Tibial artery (tissue), 4 donors: Measurements from ENCODE around the gene DHX35.

Experiments
- DNase-seq, 2 donors: peaks; one replicate each; pipeline ENCODE4 v3.0.0-alpha.2; 2019
- H3K27ac ChIP-seq, 2 donors: fragments of 200-600 bp; sonication (generic) in 1 of 2; 1 replicate in 1 of 2; 2 replicates in 1 of 2; pipeline ENCODE4 v1.5.1; 2018 to 2019; ENCODE audit warnings: mild to moderate bottlenecking in 1 of 2
- H3K27me3 ChIP-seq, 2 donors: fragments of 200-600 bp; sonication (generic) in 1 of 2; one replicate each; pipeline versions ENCODE4 v1.5.1 to v1.6.0; 2016 to 2019
- H3K36me3 ChIP-seq, 3 donors: fragments of 200-600 bp; sonication (generic) in 2 of 3; one replicate each; pipeline ENCODE4 v1.5.1; 2016 to 2019; ENCODE audit warnings: mild to moderate bottlenecking in 2 of 3
- H3K4me1 ChIP-seq, 4 donors: fragments of 200-600 bp; sonication (generic) in 2 of 4; 1 replicate in 3 of 4; 2 replicates in 1 of 4; pipeline ENCODE4 v1.5.1; 2016 to 2019
- H3K4me3 ChIP-seq, 2 donors: fragments of 200-600 bp; sonication (generic) in 1 of 2; 1 replicate in 1 of 2; 2 replicates in 1 of 2; pipeline ENCODE4 v1.5.1; 2018 to 2019; ENCODE audit warnings: mild to moderate bottlenecking in 2 of 2
- H3K9me3 ChIP-seq, 3 donors: fragments of 200-600 bp; sonication (generic) in 1 of 3; one replicate each; pipeline ENCODE4 v1.5.1; 2016 to 2019
- intact Hi-C: fragments of 100-400 bp; cut with DNase I; formaldehyde crosslinking; loops from one replicate; pipeline ENCODE4 v1.15.0; 2023; ENCODE audit warnings: low total_unique reads
- TF ChIP-seq, protein P1 (sequence below), 2 experiments: fragments of 200-600 bp in 1 of 2; fragments of 450-650 bp in 1 of 2; IDR thresholded peaks; one replicate each; pipeline ENCODE4 v1.5.1; 2017 to 2019; ENCODE audit warnings: antibody characterized with exemption in 2 of 2, mild to moderate bottlenecking in 1 of 2, moderate library complexity in 1 of 2

The DHX35 gene

DNA sequence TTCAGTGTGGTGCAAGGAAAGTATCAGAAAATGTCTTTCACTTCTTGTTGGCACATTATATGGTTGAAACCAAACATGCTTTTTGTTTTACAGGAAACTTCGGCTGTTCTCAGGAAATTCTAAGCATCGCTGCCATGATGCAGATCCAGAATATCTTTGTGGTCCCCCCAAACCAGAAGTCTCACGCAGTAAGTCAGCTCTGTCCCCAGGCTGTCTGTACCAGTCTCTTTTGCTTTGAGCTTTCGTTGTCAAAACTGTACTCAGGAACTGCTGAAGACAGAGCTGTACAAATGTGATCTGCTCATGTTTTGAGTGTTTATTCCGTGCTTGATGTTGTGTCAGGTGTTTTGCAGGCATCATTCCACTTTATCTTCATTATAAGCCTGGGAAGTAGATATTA is 59.6 kb downstream of the DHX35 start:
- no peak for DNase-seq
- H3K36me3 ChIP-seq = peaks cover 64 to 85% (median 73%) of the 10 kb centered on the region in 3 donors

DNA sequence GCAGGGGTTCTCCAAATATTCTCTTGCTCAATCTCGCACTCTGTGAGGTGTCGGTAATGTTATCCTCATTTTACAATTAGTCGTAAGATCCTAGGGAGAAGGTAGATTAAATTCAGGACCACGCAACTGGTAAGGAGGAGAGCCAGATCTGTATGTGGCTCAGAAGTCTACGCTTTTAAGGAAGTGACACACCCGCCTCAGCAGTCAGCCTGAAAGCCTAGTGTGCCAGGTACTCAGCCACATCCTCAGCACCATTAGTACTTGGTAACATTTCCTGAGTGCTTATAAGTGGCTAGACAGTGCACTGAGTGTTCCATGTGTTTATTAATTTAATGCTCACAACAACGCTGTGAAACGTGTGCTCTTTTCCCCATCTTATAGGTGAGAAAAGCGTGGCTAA is 63.7 kb downstream of the DHX35 start:
- TF ChIP-seq, protein P1, sequence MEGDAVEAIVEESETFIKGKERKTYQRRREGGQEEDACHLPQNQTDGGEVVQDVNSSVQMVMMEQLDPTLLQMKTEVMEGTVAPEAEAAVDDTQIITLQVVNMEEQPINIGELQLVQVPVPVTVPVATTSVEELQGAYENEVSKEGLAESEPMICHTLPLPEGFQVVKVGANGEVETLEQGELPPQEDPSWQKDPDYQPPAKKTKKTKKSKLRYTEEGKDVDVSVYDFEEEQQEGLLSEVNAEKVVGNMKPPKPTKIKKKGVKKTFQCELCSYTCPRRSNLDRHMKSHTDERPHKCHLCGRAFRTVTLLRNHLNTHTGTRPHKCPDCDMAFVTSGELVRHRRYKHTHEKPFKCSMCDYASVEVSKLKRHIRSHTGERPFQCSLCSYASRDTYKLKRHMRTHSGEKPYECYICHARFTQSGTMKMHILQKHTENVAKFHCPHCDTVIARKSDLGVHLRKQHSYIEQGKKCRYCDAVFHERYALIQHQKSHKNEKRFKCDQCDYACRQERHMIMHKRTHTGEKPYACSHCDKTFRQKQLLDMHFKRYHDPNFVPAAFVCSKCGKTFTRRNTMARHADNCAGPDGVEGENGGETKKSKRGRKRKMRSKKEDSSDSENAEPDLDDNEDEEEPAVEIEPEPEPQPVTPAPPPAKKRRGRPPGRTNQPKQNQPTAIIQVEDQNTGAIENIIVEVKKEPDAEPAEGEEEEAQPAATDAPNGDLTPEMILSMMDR (IDR thresholded peaks at IDR 0.05) = no peak
- intact Hi-C loops = no loop called here
- Histone ChIP-seq H3K27me3 (no peaks in the 10 kb centered on the region), H3K27ac (no peak overlapping the region), H3K36me3 (peaks cover 58 to 87% (median 67%) of the 10 kb centered on the region in 3 donors), H3K9me3 (no peaks in the 10 kb centered on the region), H3K4me3 (no peak overlapping the region), H3K4me1 (no peaks in the 10 kb centered on the region)
- DNase-seq = no peak

More for the DNA sequence above, 59.6 kb downstream of the DHX35 start:
- H3K27ac ChIP-seq = no peak overlapping the region
- H3K4me1 ChIP-seq = no peaks in the 10 kb centered on the region
- intact Hi-C loops = no loop called here
- no peak overlapping the region for H3K4me3 ChIP-seq
- H3K9me3 ChIP-seq = no peaks in the 10 kb centered on the region
- H3K27me3 ChIP-seq = no peaks in the 10 kb centered on the region
- TF ChIP-seq, protein P1 (IDR thresholded peaks at IDR 0.05) = no peak

- intact Hi-C loops = no loop called here
- Histone ChIP-seq H3K4me3 (no peak overlapping the region), H3K36me3 (peaks cover 47 to 85% (median 61%) of the 10 kb centered on the region in 3 donors), H3K27ac (no peak overlapping the region), H3K9me3 (no peaks in the 10 kb centered on the region), H3K4me1 (no peaks in the 10 kb centered on the region), H3K27me3 (no peaks in the 10 kb centered on the region)
- DNase-seq = no peak
- TF ChIP-seq, protein P1 (IDR thresholded peaks at IDR 0.05) = no peak
These were observed 67.2 kb downstream of the DHX35 start for GRCh38 chr20:39029364-39029763.

- no peak overlapping the region for H3K4me3 ChIP-seq
- no peaks in the 10 kb centered on the region for H3K27me3 ChIP-seq
- H3K9me3 ChIP-seq = no peaks in the 10 kb centered on the region
- intact Hi-C loops = no loop called here
- peaks cover 52 to 90% (median 57%) of the 10 kb centered on the region in 3 donors for H3K36me3 ChIP-seq
- peaks cover 0 to 5% (median 0%) of the 10 kb centered on the region in 4 donors for H3K4me1 ChIP-seq
- TF ChIP-seq, protein P1 (IDR thresholded peaks at IDR 0.05) = no peak
- DNase-seq = no peak
- no peak overlapping the region for H3K27ac ChIP-seq
These were observed 70.9 kb downstream of the DHX35 start for GRCh38 chr20:39032997-39033396.

- intact Hi-C loops = no loop called here
- no peak for DNase-seq
- Histone ChIP-seq H3K27me3 (no peaks in the 10 kb centered on the region), H3K27ac (peak overlapping the region; percentile 6 to 44), H3K36me3 (peaks cover 56 to 97% (median 75%) of the 10 kb centered on the region in 3 donors), H3K4me3 (no peak overlapping the region), H3K4me1 (peaks cover 0 to 5% (median 0%) of the 10 kb centered on the region in 4 donors), H3K9me3 (no peaks in the 10 kb centered on the region)
- TF ChIP-seq, protein P1 (IDR thresholded peaks at IDR 0.05) = no peak
These were observed 73.9 kb downstream of the DHX35 start for GRCh38 chr20:39036011-39036410.

GRCh38 chr20:39036851-39037250 is 74.7 kb downstream of the DHX35 start:
- TF ChIP-seq, protein P1 (IDR thresholded peaks at IDR 0.05) = no peak
- intact Hi-C loops = no loop called here
- DNase-seq = no peak
- Histone ChIP-seq H3K27ac (peak overlapping the region; percentile 4 to 17), H3K4me3 (no peak overlapping the region), H3K4me1 (peaks cover 0 to 5% (median 0%) of the 10 kb centered on the region in 4 donors), H3K36me3 (peaks cover 52 to 96% (median 75%) of the 10 kb centered on the region in 3 donors), H3K27me3 (no peaks in the 10 kb centered on the region), H3K9me3 (no peaks in the 10 kb centered on the region)
